Activated T-helper 17 cell treated with anti-CD3 and anti-CD28 coated beads, Interleukin-2, amount 50 U/mL, for 72 hours (primary cell): ENCODE measurements around the gene INPP4A. TPM values are rescaled to one million over a fixed set of nuclear protein-coding genes. Genes with fewer than 3 reads are reported as not detected.
A peak's percentile ranks its signal among the peaks of the same experiment; 100 is the strongest.

Source experiments
- ATAC-seq: fragments of 150-1000 bp; cut with Tn5 transposase; replicated peaks from 2 replicates; pipeline ENCODE4 v1.10.0; 2021; ENCODE audit warnings: mild to moderate bottlenecking, moderate library complexity
- H3K27ac Mint-ChIP-seq: one replicate; pipeline ENCODE4 v1.8.0; 2022; ENCODE audit warnings: mixed read lengths
- H3K27me3 Mint-ChIP-seq: one replicate; pipeline ENCODE4 v1.8.0; 2022; ENCODE audit warnings: mixed read lengths
- H3K36me3 Mint-ChIP-seq: one replicate; pipeline ENCODE4 v1.8.0; 2022; ENCODE audit warnings: low read depth, mild to moderate bottlenecking, mixed read lengths
- H3K4me1 Mint-ChIP-seq: one replicate; pipeline ENCODE4 v1.8.0; 2022; ENCODE audit warnings: mixed read lengths
- H3K4me3 Mint-ChIP-seq: one replicate; pipeline ENCODE4 v1.8.0; 2022; ENCODE audit warnings: mild to moderate bottlenecking, mixed read lengths
- H3K9me3 Mint-ChIP-seq: one replicate; pipeline ENCODE4 v1.8.0; 2022; ENCODE audit warnings: mixed read lengths
- total RNA-seq, 2 donors: library from RNA; stranded (reverse); gene quantifications; one replicate each; pipeline ENCODE4 v1.2.3, GENCODE V29; 2022

Gene INPP4A
- total RNA-seq, 2 donors from 2014 or later: 66.4 to 74.8 TPM

DNA sequence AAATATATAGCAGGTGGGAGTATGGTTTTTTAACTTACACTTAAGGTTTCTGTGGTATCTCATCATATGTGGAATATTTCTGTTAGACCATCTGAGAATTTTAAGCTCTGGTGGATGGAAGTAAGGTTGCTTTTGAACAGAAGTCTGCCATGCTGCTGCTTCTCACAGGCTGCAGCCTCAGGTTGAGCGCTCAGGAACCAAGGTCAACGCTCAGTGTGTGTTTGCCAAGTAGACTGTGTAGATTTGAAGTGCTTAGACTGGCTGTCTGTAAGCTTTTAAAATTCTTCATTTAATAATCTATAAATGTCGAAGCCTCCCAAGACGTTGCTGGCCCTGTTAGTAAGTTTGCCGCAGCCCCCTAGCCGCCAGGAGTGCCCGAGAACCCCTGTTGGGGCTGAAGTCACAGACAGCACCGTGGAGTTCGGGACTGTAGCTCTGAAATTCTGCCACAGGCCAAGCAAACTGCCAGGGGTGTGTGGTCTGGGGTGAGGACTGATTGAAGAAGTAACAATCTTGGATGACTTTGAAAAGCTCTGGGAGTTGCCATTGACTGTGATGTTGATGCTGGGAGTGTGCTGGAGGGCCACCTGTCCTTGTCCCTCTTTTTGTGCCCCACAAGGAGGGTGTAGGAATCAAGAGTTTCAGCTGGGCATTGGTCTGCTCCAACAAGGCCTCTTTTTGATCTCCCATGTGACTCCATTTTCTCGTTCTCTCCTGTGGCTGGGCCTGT lies 26.9 kb downstream of the INPP4A start:
- Mint-ChIP-seq H3K9me3 (no peaks in the 10 kb centered on the region), H3K36me3 (peaks cover 16% of the 10 kb centered on the region), H3K27me3 (no peaks in the 10 kb centered on the region), H3K4me3 (peak overlapping the region; percentile 53), H3K27ac (peak overlapping the region; percentile 90), H3K4me1 (peaks cover 57% of the 10 kb centered on the region)
- ATAC-seq: no peak

- peaks cover 58% of the 10 kb centered on the region for H3K4me1 Mint-ChIP-seq
- peaks cover 13% of the 10 kb centered on the region for H3K36me3 Mint-ChIP-seq
- H3K27me3 Mint-ChIP-seq: no peaks in the 10 kb centered on the region
- peak overlapping the region; percentile 90 for H3K27ac Mint-ChIP-seq
- peak overlapping the region; percentile 53 for H3K4me3 Mint-ChIP-seq
- ATAC-seq: no peak
- H3K9me3 Mint-ChIP-seq: no peaks in the 10 kb centered on the region
These were observed 27.5 kb downstream of the INPP4A start for GRCh38 chr2:98472132-98472650.

GRCh38 chr2:98472961-98473746 lies 28.5 kb downstream of the INPP4A start:
- no peak for ATAC-seq
- Mint-ChIP-seq H3K4me1 (peaks cover 66% of the 10 kb centered on the region), H3K27ac (peak overlapping the region; percentile 37), H3K36me3 (peaks cover 13% of the 10 kb centered on the region), H3K9me3 (no peaks in the 10 kb centered on the region), H3K4me3 (peak overlapping the region; percentile 53), H3K27me3 (no peaks in the 10 kb centered on the region)

GRCh38 chr2:98473995-98474780 lies 29.5 kb downstream of the INPP4A start:
- ATAC-seq: peak; percentile 42
- peak overlapping the region; percentile 53 for H3K4me3 Mint-ChIP-seq
- H3K36me3 Mint-ChIP-seq: peaks cover 5% of the 10 kb centered on the region
- no peaks in the 10 kb centered on the region for H3K27me3 Mint-ChIP-seq
- no peaks in the 10 kb centered on the region for H3K9me3 Mint-ChIP-seq
- H3K4me1 Mint-ChIP-seq: peaks cover 69% of the 10 kb centered on the region
- peak overlapping the region; percentile 37 for H3K27ac Mint-ChIP-seq

DNA sequence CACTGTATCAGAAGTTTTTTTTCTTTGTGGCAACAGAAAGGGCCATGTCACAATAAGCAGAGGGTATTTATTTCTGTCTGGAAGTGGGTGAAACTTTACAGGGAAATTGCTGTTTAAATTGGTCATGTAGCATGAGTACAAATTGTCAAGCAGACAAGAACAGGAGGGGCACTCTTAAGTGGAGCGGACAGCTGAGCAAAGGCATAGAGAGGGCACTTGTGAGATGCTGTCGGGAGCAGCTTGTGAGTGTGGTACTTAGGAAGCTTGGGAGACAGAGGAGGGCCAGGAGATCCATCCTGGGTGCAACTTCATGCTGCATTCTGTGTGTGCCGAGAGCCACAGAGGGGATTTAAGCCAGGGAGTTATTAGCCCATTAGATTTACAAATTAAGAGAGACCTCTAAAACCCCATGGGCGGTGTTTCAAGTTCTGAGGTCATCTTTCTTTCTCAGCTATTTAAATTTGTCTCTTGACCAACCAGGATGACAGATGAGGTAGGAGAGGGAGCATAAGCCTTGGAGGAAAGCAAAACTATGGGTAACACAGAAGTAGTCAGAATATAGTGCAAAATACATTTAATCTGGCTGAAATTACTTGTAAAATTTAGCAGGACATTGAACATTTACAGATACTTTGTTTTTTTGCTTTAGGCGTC lies 30.4 kb downstream of the INPP4A start:
- Mint-ChIP-seq H3K36me3 (peaks cover 5% of the 10 kb centered on the region), H3K27ac (peak overlapping the region; percentile 65), H3K9me3 (no peaks in the 10 kb centered on the region), H3K4me1 (peaks cover 69% of the 10 kb centered on the region), H3K4me3 (peak overlapping the region; percentile 53), H3K27me3 (no peaks in the 10 kb centered on the region)
- no peak for ATAC-seq

DNA sequence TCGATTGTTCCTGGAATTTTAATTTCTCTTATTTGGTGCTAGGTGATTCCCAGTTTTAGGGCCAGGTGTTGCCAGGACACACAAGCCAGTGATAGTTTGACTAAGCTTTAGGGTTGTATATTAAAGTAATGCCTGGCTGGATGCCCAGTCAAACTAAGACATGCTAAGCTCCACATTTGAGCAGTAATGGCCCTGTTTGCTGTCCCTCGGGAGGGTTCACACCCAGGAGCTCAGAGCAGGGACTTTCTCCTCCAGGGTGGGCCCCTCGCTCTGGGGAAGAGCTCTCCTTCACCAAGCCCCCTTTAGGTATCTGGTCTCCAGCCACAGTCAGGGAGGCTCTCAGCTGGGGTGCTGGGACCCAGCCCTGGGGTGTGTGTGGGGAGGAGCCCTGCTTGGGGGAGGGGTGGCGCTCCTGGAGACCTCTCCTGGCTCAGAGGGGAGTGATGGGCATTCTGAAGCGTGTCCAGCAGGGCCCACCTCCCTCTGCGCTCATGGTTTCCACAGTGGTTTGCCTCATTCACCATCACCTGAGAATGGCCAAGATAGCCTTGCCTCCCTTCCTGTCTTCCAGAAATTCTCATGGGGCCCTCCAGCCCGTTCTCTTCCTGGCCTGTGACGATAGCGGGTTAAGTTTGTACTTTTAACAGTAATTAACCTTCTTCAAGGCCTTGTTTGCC lies 31.7 kb downstream of the INPP4A start:
- Mint-ChIP-seq H3K4me1 (peaks cover 77% of the 10 kb centered on the region), H3K27ac (peak overlapping the region; percentile 82), H3K4me3 (peak overlapping the region; percentile 53), H3K36me3 (peaks cover under 1% of the 10 kb centered on the region), H3K9me3 (no peaks in the 10 kb centered on the region), H3K27me3 (no peaks in the 10 kb centered on the region)
- ATAC-seq: no peak

DNA sequence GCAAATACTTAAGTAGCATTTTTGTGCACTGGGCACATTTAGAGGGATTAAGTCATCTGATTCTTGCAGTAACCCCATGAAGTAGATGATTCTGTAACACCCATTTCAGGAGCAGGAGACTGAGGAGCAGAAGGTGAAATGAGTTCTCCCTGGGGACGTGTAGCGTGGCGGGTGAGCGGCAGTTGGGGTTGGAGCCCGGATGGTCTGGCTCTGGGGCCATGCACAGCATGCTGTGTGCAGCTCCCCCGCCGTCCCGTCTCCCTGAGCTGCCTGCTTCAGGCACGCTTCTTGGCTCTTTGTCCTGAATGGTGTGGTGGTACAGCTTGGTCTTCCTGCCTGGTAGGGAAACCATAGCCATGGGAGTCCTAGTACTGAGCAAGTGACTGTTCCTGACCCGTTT lies 32.4 kb downstream of the INPP4A start:
- Mint-ChIP-seq H3K4me3 (peak overlapping the region; percentile 67), H3K4me1 (peaks cover 76% of the 10 kb centered on the region), H3K36me3 (no peaks in the 10 kb centered on the region), H3K9me3 (no peaks in the 10 kb centered on the region), H3K27me3 (no peaks in the 10 kb centered on the region), H3K27ac (peak overlapping the region; percentile 82)
- ATAC-seq: no peak

- no peaks in the 10 kb centered on the region for H3K9me3 Mint-ChIP-seq
- no peaks in the 10 kb centered on the region for H3K36me3 Mint-ChIP-seq
- peak overlapping the region; percentile 67 for H3K4me3 Mint-ChIP-seq
- no peak for ATAC-seq
- H3K27ac Mint-ChIP-seq: peak overlapping the region; percentile 82
- H3K27me3 Mint-ChIP-seq: no peaks in the 10 kb centered on the region
- peaks cover 78% of the 10 kb centered on the region for H3K4me1 Mint-ChIP-seq
These were observed 32.8 kb downstream of the INPP4A start for GRCh38 chr2:98477506-98477905.

DNA sequence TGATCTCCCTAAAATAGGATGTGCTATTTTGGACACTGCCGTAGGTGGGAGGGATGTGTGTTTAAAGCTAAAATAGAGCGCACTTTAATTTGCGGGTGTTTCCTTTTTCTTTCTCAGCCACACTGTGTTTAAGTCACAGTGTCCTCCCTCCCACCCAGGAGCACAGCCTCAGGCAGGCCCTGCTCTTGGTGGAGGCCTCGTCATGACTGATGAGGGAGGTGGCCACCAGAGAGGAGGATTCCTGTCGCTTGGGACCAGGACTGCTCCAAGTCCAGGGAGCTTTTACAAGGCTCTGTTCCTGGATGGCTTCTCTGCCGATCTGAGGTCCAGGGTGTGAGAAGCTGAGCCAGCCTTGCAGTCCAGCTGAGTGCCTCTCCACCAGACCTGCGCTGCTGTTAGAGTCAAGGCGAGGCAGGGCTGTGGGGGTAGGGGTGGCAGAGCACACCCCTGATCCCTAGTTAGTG lies 33.5 kb downstream of the INPP4A start:
- no peaks in the 10 kb centered on the region for H3K27me3 Mint-ChIP-seq
- H3K27ac Mint-ChIP-seq: peak overlapping the region; percentile 82

DNA sequence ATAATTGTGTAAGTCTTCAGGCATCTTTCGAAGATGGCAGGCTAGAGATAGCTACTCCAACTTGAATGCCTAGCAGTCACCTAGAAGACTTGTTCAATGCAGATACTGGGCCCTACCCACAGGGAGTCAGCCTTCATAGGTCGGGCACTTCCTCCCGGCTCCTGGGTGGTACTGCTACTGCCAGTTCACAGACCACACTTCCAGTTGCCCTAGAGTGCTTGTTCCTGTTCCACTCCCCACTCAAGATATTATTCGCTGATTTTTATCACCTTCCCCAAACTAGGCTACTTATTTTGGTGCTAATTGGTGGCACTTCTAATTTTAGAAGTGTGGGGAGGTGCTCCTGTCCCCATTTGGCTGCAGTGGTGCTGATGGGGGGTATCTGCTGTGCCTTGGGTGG lies 34.2 kb downstream of the INPP4A start:
- H3K9me3 Mint-ChIP-seq: no peaks in the 10 kb centered on the region
- ATAC-seq: no peak
- H3K36me3 Mint-ChIP-seq: no peaks in the 10 kb centered on the region
- peak overlapping the region; percentile 82 for H3K27ac Mint-ChIP-seq
- peak overlapping the region; percentile 67 for H3K4me3 Mint-ChIP-seq
- no peaks in the 10 kb centered on the region for H3K27me3 Mint-ChIP-seq
- peaks cover 76% of the 10 kb centered on the region for H3K4me1 Mint-ChIP-seq

More for the DNA sequence above, 33.5 kb downstream of the INPP4A start:
- Mint-ChIP-seq H3K9me3 (no peaks in the 10 kb centered on the region), H3K36me3 (no peaks in the 10 kb centered on the region), H3K4me1 (peaks cover 76% of the 10 kb centered on the region), H3K4me3 (peak overlapping the region; percentile 67)
- ATAC-seq: peak; percentile 49

DNA sequence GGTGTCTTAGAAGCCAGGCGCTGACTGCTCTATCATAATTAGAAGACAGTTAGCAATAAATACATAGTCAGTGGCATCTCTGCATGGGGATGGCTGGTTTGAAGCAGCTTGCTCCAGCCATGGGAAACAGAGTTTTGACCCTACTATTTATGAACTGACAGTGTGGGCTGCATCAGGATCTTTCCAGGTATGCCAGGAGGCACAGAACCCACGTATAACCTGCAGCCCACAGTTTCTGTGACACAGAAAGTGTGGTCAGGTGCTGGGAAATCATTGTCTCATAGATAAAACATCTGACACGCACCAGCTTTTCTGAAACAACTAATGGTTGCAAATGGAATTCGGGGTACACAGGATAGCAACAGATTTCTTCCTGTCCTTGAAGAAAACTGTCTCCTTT lies 34.7 kb downstream of the INPP4A start:
- Mint-ChIP-seq H3K9me3 (no peaks in the 10 kb centered on the region), H3K4me1 (peaks cover 76% of the 10 kb centered on the region), H3K36me3 (no peaks in the 10 kb centered on the region), H3K27ac (peak overlapping the region; percentile 82), H3K4me3 (peak overlapping the region; percentile 67), H3K27me3 (no peaks in the 10 kb centered on the region)
- peak; percentile 27 for ATAC-seq

- no peaks in the 10 kb centered on the region for H3K9me3 Mint-ChIP-seq
- H3K4me3 Mint-ChIP-seq: peak overlapping the region; percentile 67
- no peaks in the 10 kb centered on the region for H3K36me3 Mint-ChIP-seq
- peak; percentile 50 for ATAC-seq
- H3K27ac Mint-ChIP-seq: peak overlapping the region; percentile 82
- no peaks in the 10 kb centered on the region for H3K27me3 Mint-ChIP-seq
- peaks cover 80% of the 10 kb centered on the region for H3K4me1 Mint-ChIP-seq
These were observed 35.4 kb downstream of the INPP4A start for GRCh38 chr2:98479959-98480524.

- H3K36me3 Mint-ChIP-seq: no peaks in the 10 kb centered on the region
- peak overlapping the region; percentile 67 for H3K4me3 Mint-ChIP-seq
- no peak for ATAC-seq
- peak overlapping the region; percentile 82 for H3K27ac Mint-ChIP-seq
- H3K9me3 Mint-ChIP-seq: no peaks in the 10 kb centered on the region
- H3K4me1 Mint-ChIP-seq: peaks cover 75% of the 10 kb centered on the region
- H3K27me3 Mint-ChIP-seq: no peaks in the 10 kb centered on the region
These were observed 35.9 kb downstream of the INPP4A start for GRCh38 chr2:98480598-98480997.
